Endothelial cell of umbilical vein (primary cell): ENCODE results near the gene FMC1. TPM values are rescaled to one million over a fixed set of nuclear protein-coding genes. Genes with fewer than 3 reads are reported as not detected.
A peak's percentile ranks its signal among the peaks of the same experiment; 100 is the strongest.

Experiments
- BruUV-seq: library from RNA; stranded (reverse); fragments of 400-500 nt; replicated peaks from 2 replicates; lab custom pipeline; 2021; lab: Mats Ljungman, UMichigan
- CTCF ChIA-PET: fragments of 300-600, 350-600 bp; sonication (Branson Sonifier 250); formaldehyde crosslinking; loops from one replicate; lab custom pipeline; 2021; ENCODE audit warnings: antibody characterized with exemption, inconsistent platforms; lab: Charles Lee
- POLR2A ChIA-PET: fragments of 300-600, 350-600 bp; sonication (Branson Sonifier 250); formaldehyde crosslinking; loops from one replicate; lab custom pipeline; 2021; ENCODE audit warnings: antibody characterized with exemption, inconsistent platforms; lab: Charles Lee
- DNase-seq: peaks from one replicate; pipeline ENCODE4 v3.0.0-alpha.2; 2011; ENCODE audit warnings: low read depth, low spot score
- FAIRE-seq: peaks from 2 replicates; lab custom pipeline; 2011; peaks lifted over from hg19 to GRCh38; lab: Jason Lieb, UNC
- H2AFZ ChIP-seq: 2 replicates; pipeline ENCODE4 v1.6.0; 2012; ENCODE audit warnings: low read depth, low read length, control low read depth, inconsistent platforms
- H3K27ac ChIP-seq: 2 replicates; pipeline ENCODE4 v1.5.1; 2011; ENCODE audit warnings: low read depth, mild to moderate bottlenecking, control low read depth, low read length, moderate library complexity; ENCODE audit not compliant: insufficient read depth
- H3K27me3 ChIP-seq, 2 experiments: 2 replicates each; pipeline versions ENCODE4 v1.6.0 to v1.6.1; 2011; ENCODE audit warnings: low read length in 2 of 2, mixed read lengths in 1 of 2; ENCODE audit not compliant: control insufficient read depth in 2 of 2, insufficient read depth in 2 of 2
- H3K36me3 ChIP-seq, 2 experiments: 2 replicates in 1 of 2; 3 replicates in 1 of 2; pipeline ENCODE4 v1.5.1; 2011; ENCODE audit warnings: low read length in 2 of 2, mild to moderate bottlenecking in 1 of 2, moderate library complexity in 1 of 2; ENCODE audit not compliant: control insufficient read depth in 2 of 2, insufficient read depth in 2 of 2; ENCODE audit errors: extremely low read depth in 1 of 2
- H3K4me1 ChIP-seq: 3 replicates; pipeline ENCODE4 v1.5.1; 2011; ENCODE audit warnings: mild to moderate bottlenecking, low read length; ENCODE audit not compliant: control insufficient read depth, insufficient read depth; ENCODE audit errors: extremely low read depth
- H3K4me2 ChIP-seq: 2 replicates; pipeline ENCODE4 v1.6.1; 2011; ENCODE audit warnings: low read length, control low read depth, mixed read lengths; ENCODE audit not compliant: insufficient read depth
- H3K4me3 ChIP-seq, 3 experiments: fragments of 200-600 bp in 1 of 3; sonication (generic), shearing (Covaris generic) in 1 of 3; replicated peaks in 1 of 3; 2 replicates each; pipeline ENCODE4 v1.5.1; 2011 to 2016; ENCODE audit warnings: control low read depth in 3 of 3, low read length in 3 of 3, mild to moderate bottlenecking in 2 of 3, inconsistent platforms in 1 of 3, low read depth in 1 of 3, moderate library complexity in 1 of 3; ENCODE audit not compliant: insufficient read depth in 1 of 3
- H3K79me2 ChIP-seq: 2 replicates; pipeline ENCODE4 v1.6.0; 2012; ENCODE audit warnings: low read length, inconsistent platforms; ENCODE audit not compliant: control insufficient read depth, insufficient read depth
- H3K9ac ChIP-seq: replicated peaks from 2 replicates; pipeline ENCODE3; 2011; ENCODE audit warnings: low read length, control low read depth; ENCODE audit not compliant: insufficient read depth; ENCODE audit errors: extremely low read depth
- H3K9me1 ChIP-seq: replicated peaks from 3 replicates; pipeline ENCODE4 v1.6.0; 2011; ENCODE audit warnings: mild to moderate bottlenecking, low read length; ENCODE audit not compliant: control insufficient read depth, insufficient read depth; ENCODE audit errors: extremely low read depth
- H3K9me3 ChIP-seq: replicated peaks from 2 replicates; pipeline ENCODE4 v1.5.1; 2012; ENCODE audit warnings: low read length, inconsistent platforms; ENCODE audit not compliant: control insufficient read depth, insufficient read depth
- H4K20me1 ChIP-seq: replicated peaks from 2 replicates; pipeline ENCODE3; 2011; ENCODE audit warnings: mild to moderate bottlenecking, low read length; ENCODE audit not compliant: control insufficient read depth, insufficient read depth; ENCODE audit errors: extremely low read depth
- CTCF ChIP-seq, 2 donors: IDR thresholded peaks; 1 replicate in 1 of 2; 2 replicates in 1 of 2; pipeline ENCODE4 v1.5.1; 2011; ENCODE audit warnings: low read length in 2 of 2, mild to moderate bottlenecking in 2 of 2, moderate library complexity in 2 of 2, control low read depth in 1 of 2, inconsistent platforms in 1 of 2, low read depth in 1 of 2; ENCODE audit not compliant: insufficient read depth in 1 of 2; ENCODE audit errors: extremely low read depth in 1 of 2
- EZH2 ChIP-seq: IDR thresholded peaks from 2 replicates; pipeline ENCODE4 v1.6.1; 2012; ENCODE audit warnings: borderline replicate concordance, low read depth, mild to moderate bottlenecking, moderate library complexity, low read length, inconsistent platforms; ENCODE audit not compliant: severe bottlenecking
- FOS ChIP-seq: IDR thresholded peaks from 2 replicates; pipeline ENCODE4 v1.6.1; 2011; ENCODE audit warnings: mild to moderate bottlenecking, low read length, moderate library complexity, borderline replicate concordance; ENCODE audit not compliant: insufficient read depth
- GATA2 ChIP-seq: IDR thresholded peaks from 2 replicates; pipeline ENCODE4 v1.7.0; 2011; ENCODE audit warnings: low read depth, mild to moderate bottlenecking, moderate library complexity, mixed read lengths, low read length; ENCODE audit not compliant: insufficient read length, insufficient read depth
- JUN ChIP-seq: IDR thresholded peaks from 2 replicates; pipeline ENCODE4 v1.6.1; 2011; ENCODE audit warnings: borderline replicate concordance, low read depth; ENCODE audit not compliant: insufficient read length, insufficient read depth
- MAX ChIP-seq: IDR thresholded peaks from 2 replicates; pipeline ENCODE4 v1.6.1; 2011; ENCODE audit not compliant: insufficient read depth, insufficient read length
- MYC ChIP-seq: IDR thresholded peaks from one replicate; pipeline ENCODE4 v1.6.1; 2011; ENCODE audit warnings: mild to moderate bottlenecking, low read depth, low read length
- POLR2A ChIP-seq: IDR thresholded peaks from 2 replicates; pipeline ENCODE4 v1.6.1; 2012; ENCODE audit warnings: low read depth, mild to moderate bottlenecking, control low read depth, low read length
- POLR2AphosphoS5 ChIP-seq: IDR thresholded peaks from 2 replicates; pipeline ENCODE4 v1.6.1; 2012; ENCODE audit warnings: low read depth, mild to moderate bottlenecking, control low read depth, low read length, moderate library complexity; ENCODE audit not compliant: insufficient read depth
- dilution Hi-C: fragments of 300-500 bp; cut with MboI; formaldehyde crosslinking; loops from one replicate; pipeline ENCODE4 v1.15.0; 2019; ENCODE audit warnings: low sequenced_read_pairs; ENCODE audit not compliant: extremely low pct_ligation_motif_present
- intact Hi-C: fragments of 100-400 bp; cut with micrococcal nuclease; formaldehyde crosslinking; loops from one replicate; pipeline ENCODE4 v1.10.0; 2022
- polyA plus RNA-seq, 4 experiments: library from polyadenylated mRNA; depleted of rRNA in 3 of 4; stranded (reverse) in 3 of 4; unstranded in 1 of 4; fragments of >200 nt; gene quantifications; 2 replicates each; pipeline versions ENCODE4 v1.2.1 to v1.2.3, GENCODE V29; 2011 to 2012; ENCODE audit warnings: missing spikeins in 1 of 4
- total RNA-seq: library from RNA; stranded (reverse); gene quantifications from 2 replicates; pipeline ENCODE4 v1.2.3, GENCODE V29; 2021

The FMC1 gene
- total and polyA plus RNA-seq, 2 donors (not counting 3 experiments of a cell fraction or from before 2014, with no cell fraction given): 10.7 to 23.5 TPM

GRCh38 chr7:139360210-139360947, 19.2 kb downstream of the FMC1 start:
- Histone ChIP-seq H3K9me1 (no peaks in the 10 kb centered on the region), H3K27ac (peak overlapping the region; percentile 98), H4K20me1 (no peaks in the 10 kb centered on the region), H3K4me3 (peak overlapping the region; percentile 82 to 97 (median 95)), H3K4me1 (peaks cover 21% of the 10 kb centered on the region), H3K27me3 (no peaks in the 10 kb centered on the region), H2AFZ (peak overlapping the region; percentile 58), H3K79me2 (peaks cover 51% of the 10 kb centered on the region), H3K36me3 (peaks cover 0 to 4% of the 10 kb centered on the region in 2 experiments), H3K9me3 (no peaks in the 10 kb centered on the region), H3K4me2 (peak overlapping the region; percentile 99), H3K9ac (peak overlapping the region; percentile 99)
- DNase-seq (peak; percentile 96), FAIRE-seq (peak; percentile 84)
- intact Hi-C loops: loop anchor here (10.0 kb wide), 1 partner anchor 684 kb away; no protein-coding TSS in a partner anchor
- ChIA-PET CTCF (interaction anchor here (1.5 to 2.2 kb wide), 2 partner anchors 14 to 21 kb away, joined by 4 to 15 read pairs; no protein-coding TSS in a partner anchor), POLR2A (interaction anchor here (1.1 kb wide), 1 partner anchor 20 kb away, joined by 5 read pairs; the partner anchor contains the start of gene FMC1)
- TF ChIP-seq EZH2: no peak
- no peak for TF ChIP-seq FOS
- TF ChIP-seq POLR2AphosphoS5: peak; percentile 46
- peak; percentile 44 for TF ChIP-seq MAX
- TF ChIP-seq JUN: no peak
- TF ChIP-seq GATA2: no peak
- TF ChIP-seq MYC: no peak
- no peak for TF ChIP-seq CTCF (IDR thresholded peaks at IDR 0.05; ENCODE audit: extremely low read depth in 1 of 2, insufficient read depth in 1 of 2, low read depth in 1 of 2, low read length in 2 of 2)
- peak; percentile 64 for TF ChIP-seq POLR2A
- BruUV-seq: TSS peak; percentile 56
- dilution Hi-C loops: no loop called here
